Lower lobe of right lung (tissue), 2 donors: ENCODE data around the gene ACO1. TPM values are rescaled to one million over a fixed set of nuclear protein-coding genes. Genes with fewer than 3 reads are reported as not detected.

Experiments used
- ATAC-seq, 2 donors: fragments of 200-7000 bp; cut with Tn5 transposase; one replicate each; pipeline ENCODE4 v1.9.1; 2020 to 2022; ENCODE audit warnings: mild to moderate bottlenecking in 2 of 2, moderate library complexity in 2 of 2
- DNase-seq: peaks from one replicate; pipeline ENCODE4 v3.0.0-alpha.2; 2020
- H3K27ac ChIP-seq: fragments of 200-600 bp; one replicate; pipeline ENCODE4 v1.8.0; 2022
- H3K27me3 ChIP-seq: fragments of 200-600 bp; one replicate; pipeline ENCODE4 v1.8.0; 2022; ENCODE audit warnings: low read depth
- H3K36me3 ChIP-seq: fragments of 200-600 bp; one replicate; pipeline ENCODE4 v1.8.0; 2022; ENCODE audit warnings: mild to moderate bottlenecking
- H3K4me1 ChIP-seq: fragments of 200-600 bp; one replicate; pipeline ENCODE4 v1.8.0; 2022
- H3K4me3 ChIP-seq: fragments of 200-600 bp; one replicate; pipeline ENCODE4 v1.8.0; 2022; ENCODE audit warnings: mild to moderate bottlenecking
- H3K9me3 ChIP-seq: fragments of 200-600 bp; one replicate; pipeline ENCODE4 v1.8.0; 2022
- CTCF ChIP-seq: fragments of 200-600 bp; IDR thresholded peaks from one replicate; pipeline ENCODE4 v1.8.0; 2022; ENCODE audit warnings: antibody characterized with exemption, mild to moderate bottlenecking
- intact Hi-C: fragments of 100-400 bp; cut with DNase I; formaldehyde crosslinking; loops from one replicate; pipeline ENCODE4 v1.11.0; 2022
- total RNA-seq: library from RNA; stranded (reverse); fragmentation: NEBNext Ultra II Directional; extraction: Animal tissue kit (Norgen Biotek cat#: 25700); gene quantifications from one replicate; pipeline ENCODE4 v1.2.1, GENCODE V29; 2021
- donor health status: DM: no; HTN: yes; CAD: no; lungs with severe emphysema.

The ACO1 gene
- total RNA-seq, 1 donor from 2014 or later: 33.6 TPM

- Histone ChIP-seq H3K36me3 (peaks cover 88% of the 10 kb centered on the region), H3K4me1 (peaks cover 3% of the 10 kb centered on the region), H3K9me3 (no peaks in the 10 kb centered on the region), H3K27ac (no peak overlapping the region), H3K27me3 (no peaks in the 10 kb centered on the region), H3K4me3 (no peak overlapping the region)
- TF ChIP-seq CTCF: no peak
- ATAC-seq (no peak), DNase-seq (no peak)
- intact Hi-C loops: no loop called here
Measured at GRCh38 chr9:32422237-32422806, 37.9 kb downstream of the ACO1 start.

GRCh38 chr9:32423371-32423770 lies 38.9 kb downstream of the ACO1 start:
- no peak for TF ChIP-seq CTCF
- intact Hi-C loops: no loop called here
- H3K36me3 ChIP-seq: peaks cover 86% of the 10 kb centered on the region
- H3K9me3 ChIP-seq: no peaks in the 10 kb centered on the region
- peaks cover 3% of the 10 kb centered on the region for H3K4me1 ChIP-seq
- H3K4me3 ChIP-seq: no peak overlapping the region
- no peak for DNase-seq
- ATAC-seq: no peak
- no peaks in the 10 kb centered on the region for H3K27me3 ChIP-seq
- H3K27ac ChIP-seq: no peak overlapping the region

- H3K27ac ChIP-seq: no peak overlapping the region
- no peak for TF ChIP-seq CTCF
- no peak overlapping the region for H3K4me3 ChIP-seq
- no peak for DNase-seq
- intact Hi-C loops: no loop called here
- no peaks in the 10 kb centered on the region for H3K9me3 ChIP-seq
- ATAC-seq: peak; percentile 62 to 71
- H3K27me3 ChIP-seq: no peaks in the 10 kb centered on the region
- H3K36me3 ChIP-seq: peaks cover 86% of the 10 kb centered on the region
- peaks cover 3% of the 10 kb centered on the region for H3K4me1 ChIP-seq
Measured at GRCh38 chr9:32424616-32425015, 40.2 kb downstream of the ACO1 start.

GRCh38 chr9:32426278-32426939 lies 42.0 kb downstream of the ACO1 start:
- no peaks in the 10 kb centered on the region for H3K27me3 ChIP-seq
- no peaks in the 10 kb centered on the region for H3K9me3 ChIP-seq
- DNase-seq: no peak
- peaks cover 87% of the 10 kb centered on the region for H3K36me3 ChIP-seq
- ATAC-seq: peak; percentile 79 to 87
- intact Hi-C loops: no loop called here
- TF ChIP-seq CTCF: no peak
- H3K27ac ChIP-seq: peak overlapping the region; percentile 0
- peaks cover 3% of the 10 kb centered on the region for H3K4me1 ChIP-seq
- no peak overlapping the region for H3K4me3 ChIP-seq

GRCh38 chr9:32427111-32427873 lies 42.8 kb downstream of the ACO1 start:
- peaks cover 3% of the 10 kb centered on the region for H3K4me1 ChIP-seq
- peak overlapping the region; percentile 0 for H3K27ac ChIP-seq
- H3K4me3 ChIP-seq: no peak overlapping the region
- DNase-seq: no peak
- intact Hi-C loops: no loop called here
- no peak for TF ChIP-seq CTCF
- peak; percentile 61 to 71 for ATAC-seq
- H3K36me3 ChIP-seq: peaks cover 87% of the 10 kb centered on the region
- no peaks in the 10 kb centered on the region for H3K27me3 ChIP-seq
- no peaks in the 10 kb centered on the region for H3K9me3 ChIP-seq
